A549 (cell line): Measurements from ENCODE around the gene FOXP1.

Source experiments
- EP300 ChIP-seq, 2 experiments: fragments of >200 bp; sonication (Bioruptor Twin); formaldehyde crosslinking; IDR thresholded peaks; 2 replicates in 1 of 2; 3 replicates in 1 of 2; pipeline ENCODE4 v1.6.1; 2016 to 2017
- TF ChIP-seq, protein P1 (sequence below): fragments of >200 bp; sonication (Bioruptor Twin); formaldehyde crosslinking; IDR thresholded peaks from 3 replicates; pipeline ENCODE4 v1.5.1; 2016

GRCh38 chr3:70947579-70947978 is 635.9 kb downstream of the FOXP1 start:
- TF ChIP-seq, protein P1, sequence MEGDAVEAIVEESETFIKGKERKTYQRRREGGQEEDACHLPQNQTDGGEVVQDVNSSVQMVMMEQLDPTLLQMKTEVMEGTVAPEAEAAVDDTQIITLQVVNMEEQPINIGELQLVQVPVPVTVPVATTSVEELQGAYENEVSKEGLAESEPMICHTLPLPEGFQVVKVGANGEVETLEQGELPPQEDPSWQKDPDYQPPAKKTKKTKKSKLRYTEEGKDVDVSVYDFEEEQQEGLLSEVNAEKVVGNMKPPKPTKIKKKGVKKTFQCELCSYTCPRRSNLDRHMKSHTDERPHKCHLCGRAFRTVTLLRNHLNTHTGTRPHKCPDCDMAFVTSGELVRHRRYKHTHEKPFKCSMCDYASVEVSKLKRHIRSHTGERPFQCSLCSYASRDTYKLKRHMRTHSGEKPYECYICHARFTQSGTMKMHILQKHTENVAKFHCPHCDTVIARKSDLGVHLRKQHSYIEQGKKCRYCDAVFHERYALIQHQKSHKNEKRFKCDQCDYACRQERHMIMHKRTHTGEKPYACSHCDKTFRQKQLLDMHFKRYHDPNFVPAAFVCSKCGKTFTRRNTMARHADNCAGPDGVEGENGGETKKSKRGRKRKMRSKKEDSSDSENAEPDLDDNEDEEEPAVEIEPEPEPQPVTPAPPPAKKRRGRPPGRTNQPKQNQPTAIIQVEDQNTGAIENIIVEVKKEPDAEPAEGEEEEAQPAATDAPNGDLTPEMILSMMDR = no peak
- TF ChIP-seq EP300 (IDR thresholded peaks at IDR 0.05) = no peak
